KMS-11 (cell line): ENCODE results near the gene MGAT5B.

Experiments
- H2AFZ ChIP-seq: fragments of 200-600 bp; sonication (generic); 2 replicates; pipeline ENCODE4 v1.6.1; 2016; ENCODE audit warnings: antibody characterized with exemption, mixed run types, low read depth
- H3K27ac ChIP-seq: fragments of 200-600 bp; sonication (generic); 2 replicates; pipeline ENCODE4 v1.6.1; 2016; ENCODE audit warnings: mild to moderate bottlenecking, mixed run types
- H3K27me3 ChIP-seq: fragments of 200-600 bp; sonication (generic); 2 replicates; pipeline ENCODE4 v1.6.1; 2017; ENCODE audit warnings: mild to moderate bottlenecking, low read depth, mixed run types, moderate library complexity; ENCODE audit not compliant: insufficient read depth
- H3K36me3 ChIP-seq: fragments of 200-600 bp; sonication (generic); 2 replicates; pipeline ENCODE4 v1.6.1; 2017; ENCODE audit warnings: mild to moderate bottlenecking, mixed run types; ENCODE audit not compliant: insufficient read depth
- H3K4me1 ChIP-seq: fragments of 200-600 bp; sonication (generic); 2 replicates; pipeline ENCODE4 v1.6.1; 2016; ENCODE audit warnings: mild to moderate bottlenecking, low read depth, mixed run types; ENCODE audit not compliant: poor library complexity, severe bottlenecking
- H3K4me2 ChIP-seq: fragments of 200-600 bp; sonication (generic); 2 replicates; pipeline ENCODE4 v1.7.0; 2016; ENCODE audit warnings: mild to moderate bottlenecking, mixed run types
- H3K4me3 ChIP-seq: fragments of 200-600 bp; sonication (generic); IDR thresholded peaks from 2 replicates; pipeline ENCODE4 v1.6.1; 2017; ENCODE audit warnings: low read depth, low read length, mixed read lengths; ENCODE audit not compliant: insufficient read depth
- H3K79me2 ChIP-seq: fragments of 200-600 bp; sonication (generic); 2 replicates; pipeline ENCODE4 v1.6.1; 2016; ENCODE audit warnings: low read depth, mixed run types; ENCODE audit not compliant: insufficient read depth
- H3K9ac ChIP-seq: fragments of 200-600 bp; sonication (generic); 2 replicates; pipeline ENCODE4 v1.6.1; 2016; ENCODE audit warnings: mild to moderate bottlenecking, mixed run types
- H4K20me1 ChIP-seq: fragments of 200-600 bp; sonication (generic); 2 replicates; pipeline ENCODE4 v1.6.1; 2016; ENCODE audit warnings: mild to moderate bottlenecking, mixed run types; ENCODE audit not compliant: insufficient read depth
- TF ChIP-seq, protein P1 (sequence below): fragments of 200-600 bp; sonication (generic); conservative IDR thresholded peaks from 2 replicates; pipeline ENCODE4 v1.6.1; 2017; ENCODE audit warnings: low read depth, mild to moderate bottlenecking, antibody characterized with exemption, low read length, moderate library complexity, mixed read lengths

The MGAT5B gene

DNA sequence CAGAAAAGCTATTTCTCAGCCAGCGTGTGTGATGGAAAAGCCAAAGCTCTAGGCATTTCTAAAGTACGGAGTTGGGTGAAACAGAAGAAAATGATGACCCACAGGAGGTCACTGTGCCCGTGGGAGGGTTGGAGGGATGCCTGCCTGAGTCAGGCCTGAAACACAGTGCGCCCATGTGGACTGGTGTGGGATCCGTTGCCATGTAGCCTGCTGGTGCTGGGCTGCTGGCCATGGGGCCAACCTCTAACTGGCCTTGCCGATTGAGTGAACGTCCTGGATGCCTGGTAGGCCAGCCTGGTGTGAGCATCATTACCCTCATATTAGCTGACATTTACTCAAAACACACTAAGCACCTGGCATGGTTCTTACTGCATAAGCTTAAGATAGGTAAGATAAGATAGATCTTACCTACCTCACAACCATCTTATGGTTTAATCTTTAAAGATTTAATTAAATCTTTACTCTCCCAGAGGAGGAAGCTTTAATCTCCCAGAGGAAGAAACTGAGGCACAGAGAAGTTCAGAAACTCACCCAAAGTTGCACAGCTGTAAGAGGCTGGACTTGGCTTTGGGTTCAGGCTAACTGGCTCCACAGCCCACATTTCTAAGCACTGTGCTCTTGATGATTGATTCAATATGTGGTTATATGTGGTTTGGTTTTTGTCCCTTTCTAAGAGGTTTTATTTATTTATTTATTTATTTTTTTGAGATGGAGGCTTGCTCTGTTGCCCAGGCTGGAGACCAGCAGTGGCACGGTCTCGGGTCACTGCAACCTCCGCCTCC is 15.7 kb downstream of the MGAT5B start:
- peaks cover 90% of the 10 kb centered on the region for H3K27me3 ChIP-seq
- H3K4me3 ChIP-seq: no peak overlapping the region
- H3K4me1 ChIP-seq: no peaks in the 10 kb centered on the region
- no peak overlapping the region for H3K27ac ChIP-seq
- no peaks in the 10 kb centered on the region for H3K36me3 ChIP-seq
- H4K20me1 ChIP-seq: no peaks in the 10 kb centered on the region
- no peak overlapping the region for H3K9ac ChIP-seq
- H3K4me2 ChIP-seq: no peak overlapping the region
- no peak overlapping the region for H2AFZ ChIP-seq
- H3K79me2 ChIP-seq: no peaks in the 10 kb centered on the region
- TF ChIP-seq, protein P1, sequence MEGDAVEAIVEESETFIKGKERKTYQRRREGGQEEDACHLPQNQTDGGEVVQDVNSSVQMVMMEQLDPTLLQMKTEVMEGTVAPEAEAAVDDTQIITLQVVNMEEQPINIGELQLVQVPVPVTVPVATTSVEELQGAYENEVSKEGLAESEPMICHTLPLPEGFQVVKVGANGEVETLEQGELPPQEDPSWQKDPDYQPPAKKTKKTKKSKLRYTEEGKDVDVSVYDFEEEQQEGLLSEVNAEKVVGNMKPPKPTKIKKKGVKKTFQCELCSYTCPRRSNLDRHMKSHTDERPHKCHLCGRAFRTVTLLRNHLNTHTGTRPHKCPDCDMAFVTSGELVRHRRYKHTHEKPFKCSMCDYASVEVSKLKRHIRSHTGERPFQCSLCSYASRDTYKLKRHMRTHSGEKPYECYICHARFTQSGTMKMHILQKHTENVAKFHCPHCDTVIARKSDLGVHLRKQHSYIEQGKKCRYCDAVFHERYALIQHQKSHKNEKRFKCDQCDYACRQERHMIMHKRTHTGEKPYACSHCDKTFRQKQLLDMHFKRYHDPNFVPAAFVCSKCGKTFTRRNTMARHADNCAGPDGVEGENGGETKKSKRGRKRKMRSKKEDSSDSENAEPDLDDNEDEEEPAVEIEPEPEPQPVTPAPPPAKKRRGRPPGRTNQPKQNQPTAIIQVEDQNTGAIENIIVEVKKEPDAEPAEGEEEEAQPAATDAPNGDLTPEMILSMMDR: no peak

DNA sequence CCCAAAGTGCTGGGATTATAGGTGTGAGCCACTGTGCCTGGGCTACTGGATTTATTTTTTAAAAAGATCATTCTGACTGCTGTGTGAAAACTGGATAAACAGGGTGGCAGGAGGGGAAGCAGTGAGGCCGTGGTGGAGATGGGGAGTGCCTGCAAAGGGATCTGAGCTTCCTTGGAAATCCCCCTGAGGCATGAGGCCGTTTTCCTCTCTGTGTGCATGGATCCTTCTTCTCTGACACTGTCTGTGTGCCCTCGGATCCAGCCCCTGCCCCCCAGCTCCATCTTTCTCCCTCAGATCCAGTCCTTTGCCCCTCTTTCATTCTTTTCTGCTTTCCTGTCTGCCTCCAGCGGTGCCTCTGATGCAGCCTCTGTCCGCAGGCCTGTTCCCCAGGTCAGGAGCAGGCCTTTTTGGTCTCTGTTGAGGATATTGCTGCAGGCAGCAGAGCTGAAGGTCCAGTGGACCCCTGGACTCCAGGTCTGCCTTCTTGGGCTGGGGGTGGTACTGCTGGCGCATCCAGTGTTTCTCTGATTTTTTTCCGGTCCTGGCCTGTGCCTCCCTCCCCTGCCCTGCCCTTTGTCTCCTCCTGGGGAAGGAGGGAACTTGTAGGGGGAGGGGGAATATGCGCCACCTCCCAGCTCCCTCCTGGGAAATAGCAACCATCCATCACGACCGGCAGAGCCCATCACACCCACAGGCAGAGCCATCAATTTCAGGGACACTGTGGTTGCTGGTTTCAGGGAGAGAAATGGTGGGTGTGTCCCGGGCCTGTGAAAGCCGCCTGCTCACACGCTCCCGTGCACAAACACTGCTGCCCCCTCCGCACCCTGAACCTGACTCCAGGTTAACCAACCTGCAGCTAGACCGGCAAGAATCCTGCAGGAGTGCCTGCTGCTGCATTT is 17.0 kb downstream of the MGAT5B start:
- Histone ChIP-seq H3K4me2 (no peak overlapping the region), H3K4me1 (no peaks in the 10 kb centered on the region), H2AFZ (no peak overlapping the region), H3K27me3 (peaks cover 90% of the 10 kb centered on the region), H4K20me1 (no peaks in the 10 kb centered on the region), H3K36me3 (no peaks in the 10 kb centered on the region), H3K79me2 (no peaks in the 10 kb centered on the region), H3K27ac (no peak overlapping the region), H3K4me3 (no peak overlapping the region), H3K9ac (no peak overlapping the region)
- TF ChIP-seq, protein P1: no peak

DNA sequence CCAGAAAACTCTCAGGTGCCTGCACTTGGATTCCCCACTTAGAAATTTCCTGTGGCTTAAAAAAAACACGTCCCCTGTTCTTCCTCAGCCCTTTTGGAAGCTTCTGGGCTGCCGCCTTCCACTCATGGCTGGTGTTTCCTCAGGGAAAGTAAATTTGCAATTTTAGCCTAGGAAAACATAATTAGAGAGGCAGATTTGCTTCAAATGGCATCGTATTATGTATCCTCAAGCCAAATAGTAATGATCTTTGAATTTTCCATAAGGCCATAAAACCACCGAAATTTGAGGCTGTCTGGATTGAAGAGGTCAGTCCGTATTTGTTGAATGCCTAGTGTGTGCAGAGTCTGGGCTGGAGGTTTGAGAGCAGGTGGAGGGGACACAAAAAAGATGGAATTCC is 17.7 kb downstream of the MGAT5B start:
- Histone ChIP-seq H3K27ac (no peak overlapping the region), H2AFZ (no peak overlapping the region), H3K9ac (no peak overlapping the region), H3K79me2 (no peaks in the 10 kb centered on the region), H3K27me3 (peaks cover 90% of the 10 kb centered on the region), H4K20me1 (no peaks in the 10 kb centered on the region), H3K4me1 (no peaks in the 10 kb centered on the region), H3K36me3 (no peaks in the 10 kb centered on the region), H3K4me2 (no peak overlapping the region), H3K4me3 (no peak overlapping the region)
- TF ChIP-seq, protein P1: no peak

DNA sequence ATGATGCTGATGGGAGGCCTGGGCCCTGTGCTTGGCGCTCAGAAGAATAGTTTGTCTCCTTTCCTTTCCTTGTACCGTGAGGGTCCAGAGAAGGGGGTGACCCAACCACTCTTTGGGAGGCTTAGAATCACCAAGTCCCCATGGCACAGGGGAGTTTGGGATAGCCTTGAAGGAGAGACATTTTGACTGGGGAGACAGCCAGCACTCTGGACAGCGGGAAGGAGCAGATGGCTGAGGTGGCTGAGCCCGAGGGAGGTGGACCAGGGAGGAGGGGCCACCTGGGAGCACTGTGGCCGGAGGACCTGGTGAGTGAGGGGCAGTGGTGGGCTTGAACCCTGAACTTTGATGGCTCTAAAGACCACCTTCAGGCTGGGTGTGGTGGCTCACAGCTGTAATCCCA is 18.2 kb downstream of the MGAT5B start:
- Histone ChIP-seq H3K9ac (no peak overlapping the region), H3K4me3 (no peak overlapping the region), H3K27me3 (peaks cover 89% of the 10 kb centered on the region), H3K79me2 (no peaks in the 10 kb centered on the region), H2AFZ (no peak overlapping the region), H3K27ac (no peak overlapping the region), H4K20me1 (no peaks in the 10 kb centered on the region), H3K36me3 (no peaks in the 10 kb centered on the region), H3K4me2 (no peak overlapping the region), H3K4me1 (no peaks in the 10 kb centered on the region)
- TF ChIP-seq, protein P1: no peak
